HG02642 (cell line): ENCODE results near the gene GRB14.
"Not testable (repeated sequence)": the region's sequence is repeated elsewhere in the genome, so short reads cannot be mapped to it uniquely, and the experiment has no call there.

ENCODE experiments used
- ATAC-seq: cut with Tn5 transposase; IDR thresholded peaks from one replicate; pipeline ENCODE4 v1.9.1; 2021; ENCODE audit warnings: mild to moderate bottlenecking; ENCODE audit not compliant: unreplicated experiment, poor library complexity

GRB14 gene

DNA sequence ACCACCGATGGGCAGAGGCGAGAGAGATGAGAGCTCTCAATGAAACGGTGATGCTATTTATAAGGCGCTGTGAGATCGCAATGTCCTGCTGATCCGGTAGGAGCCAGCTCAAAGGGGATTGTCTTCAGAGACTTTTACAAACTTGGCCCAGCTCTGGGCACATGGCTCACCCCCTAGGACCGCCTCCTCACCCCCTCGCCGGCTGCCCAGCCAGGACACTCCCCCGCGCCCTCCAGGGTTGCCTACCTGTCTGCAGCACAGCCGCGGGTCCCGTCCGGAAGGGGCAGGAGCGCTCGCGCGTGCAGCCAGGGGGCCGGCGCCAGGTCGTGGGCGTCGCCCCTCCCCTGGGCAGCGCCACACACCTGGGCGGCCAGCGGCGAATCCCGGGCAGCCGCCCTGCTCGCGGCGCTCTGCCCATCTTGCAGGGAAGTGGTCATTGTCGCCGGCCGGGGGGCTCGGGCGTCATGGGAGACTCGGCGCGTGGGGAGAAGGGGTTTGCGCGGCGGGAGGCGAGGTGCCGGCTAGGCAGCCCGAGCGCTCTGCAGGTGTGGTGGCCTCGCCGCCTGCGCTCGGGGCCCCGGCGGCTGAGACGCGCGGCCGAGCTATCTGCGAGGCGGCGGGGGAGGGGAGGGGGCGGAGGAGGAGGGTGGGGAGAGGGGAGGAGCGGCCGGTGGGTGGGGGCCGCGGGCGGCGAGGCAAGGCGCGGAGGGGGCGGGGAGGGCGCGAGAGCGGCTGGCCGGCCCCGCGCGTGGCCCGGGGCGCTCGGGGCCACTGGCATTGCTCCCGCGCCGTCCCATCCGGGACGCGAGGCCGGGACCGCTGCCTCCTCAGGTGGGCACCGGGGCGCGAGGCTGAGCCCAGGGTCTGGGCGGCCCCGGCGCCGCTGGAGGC, at the start of gene GRB14:
GRB14 (minus strand) TSS at position 610 of the 891 bp plus-strand sequence; CDS start at position 437, 173 bp downstream.
- no peak for ATAC-seq

- no peak for ATAC-seq
Measured at GRCh38 chr2:164669291-164669690, 48.0 kb upstream of the GRB14 start.

DNA sequence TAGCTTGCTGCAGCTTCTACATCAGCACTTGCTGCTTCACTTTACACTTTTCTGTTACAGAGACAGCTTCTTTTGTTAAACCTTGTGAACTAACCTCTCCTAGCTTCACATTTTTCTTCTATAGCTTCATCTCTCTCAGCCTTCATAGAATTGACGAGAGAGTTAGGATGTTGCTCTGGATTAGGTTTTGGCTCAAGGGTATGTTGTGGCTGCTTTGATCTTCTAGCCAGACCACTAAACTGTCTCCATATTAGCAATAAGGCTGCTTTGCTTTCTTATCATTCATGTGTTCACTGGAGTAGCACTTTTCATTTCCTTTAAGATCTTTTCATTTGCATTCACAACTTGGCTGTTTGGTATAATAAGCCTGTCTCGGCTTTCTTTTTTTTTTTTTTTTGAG, 46.3 kb upstream of the GRB14 start:
- ATAC-seq: no peak

GRCh38 chr2:164664070-164664469, 42.8 kb upstream of the GRB14 start:
- ATAC-seq: no peak

GRCh38 chr2:164662868-164663631, 41.8 kb upstream of the GRB14 start:
- no peak for ATAC-seq

GRCh38 chr2:164662066-164662465, 40.8 kb upstream of the GRB14 start:
- no peak for ATAC-seq

GRCh38 chr2:164661349-164661748, 40.1 kb upstream of the GRB14 start:
- no peak for ATAC-seq

DNA sequence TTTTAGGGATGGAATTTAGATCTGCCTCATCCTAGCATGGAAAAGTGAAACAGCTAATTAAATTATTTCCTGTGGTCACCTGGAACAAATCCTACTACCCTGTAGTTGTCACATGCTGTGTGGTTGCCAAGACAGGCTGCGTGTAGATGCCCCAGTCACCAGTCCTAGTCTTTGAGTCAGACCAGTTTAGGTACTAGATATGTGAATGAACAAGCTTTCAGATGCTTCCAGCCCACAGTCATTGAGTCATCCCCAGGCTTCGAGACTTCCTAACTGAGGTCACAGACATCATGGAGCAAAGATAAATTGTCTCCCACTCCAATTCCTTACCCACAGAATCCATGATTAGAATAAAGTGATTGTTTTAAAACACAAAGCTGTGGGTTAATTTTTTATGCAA, 35.8 kb upstream of the GRB14 start:
- ATAC-seq: no peak

DNA sequence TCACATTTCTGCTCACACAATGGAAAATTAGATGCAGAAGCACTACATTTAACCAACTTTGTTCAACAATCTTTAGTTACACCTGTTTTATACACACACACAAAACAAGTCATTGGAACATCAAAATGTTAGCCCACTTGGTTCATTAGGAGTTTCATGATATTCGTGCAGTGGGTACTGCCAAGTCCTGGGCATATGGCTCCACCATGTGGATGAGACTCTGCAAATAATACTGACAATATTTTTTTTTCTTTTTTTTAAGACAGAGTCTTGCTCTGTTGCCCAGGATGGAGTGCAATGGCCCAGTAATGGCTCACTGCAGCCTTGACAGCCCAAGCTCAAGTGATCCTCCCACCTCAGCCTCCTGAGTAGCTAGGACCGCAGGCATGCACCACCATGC, 34.5 kb upstream of the GRB14 start:
- ATAC-seq: no peak

- ATAC-seq: no peak
Measured at GRCh38 chr2:164655336-164655735, 34.1 kb upstream of the GRB14 start.

DNA sequence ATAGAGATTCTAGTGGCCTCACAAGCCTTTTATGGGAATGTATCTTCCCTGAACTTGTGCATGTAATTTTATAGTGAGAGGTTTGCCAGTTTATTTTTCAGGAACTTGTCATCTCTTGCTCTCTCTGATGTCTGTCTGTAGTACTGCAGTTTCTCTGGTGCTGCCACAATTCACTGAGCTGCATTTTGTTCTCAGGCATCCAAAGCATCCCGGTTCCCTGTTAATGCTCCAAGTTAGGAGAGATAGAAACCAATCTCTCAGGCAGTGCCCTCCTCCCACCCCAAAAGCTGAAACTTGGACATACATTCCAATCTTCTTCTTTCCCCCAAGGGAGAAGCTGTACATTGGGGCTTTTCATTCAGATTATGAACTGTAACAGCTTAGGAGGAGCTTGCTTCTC, 30.1 kb upstream of the GRB14 start:
- no peak for ATAC-seq

DNA sequence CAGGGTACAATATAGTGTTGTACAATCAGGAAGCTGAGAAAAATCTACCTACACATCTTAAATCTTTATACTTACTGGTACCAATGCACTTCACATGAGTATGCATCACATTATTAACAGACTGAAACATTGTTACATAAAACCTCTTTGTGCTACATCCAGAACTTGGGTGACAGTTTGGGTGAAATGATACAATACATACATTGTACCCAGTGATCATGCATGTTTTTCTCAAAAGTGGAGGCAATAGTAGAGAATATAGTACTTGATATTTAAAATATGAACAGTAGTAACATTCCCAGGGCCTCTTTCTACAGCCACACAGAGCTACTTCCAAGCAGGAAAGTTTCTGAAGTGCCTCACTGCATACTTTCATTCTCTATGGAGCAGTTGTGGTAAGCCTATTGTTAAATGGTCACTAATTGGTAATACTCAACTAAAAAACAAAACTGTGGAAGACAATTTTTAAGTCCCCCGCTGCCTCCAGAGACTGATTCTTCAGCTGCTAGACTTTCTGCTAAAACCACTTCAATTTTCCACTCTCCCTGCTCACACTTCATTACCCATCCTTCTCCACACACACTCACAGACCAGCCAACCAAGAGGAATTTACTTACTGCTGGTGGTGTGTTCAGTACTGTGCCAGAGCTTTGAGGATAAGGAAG, 22.9 kb upstream of the GRB14 start:
- no peak for ATAC-seq

- no peak for ATAC-seq
Measured at GRCh38 chr2:164642946-164643555, 21.8 kb upstream of the GRB14 start.

GRCh38 chr2:164642268-164642667, 21.0 kb upstream of the GRB14 start:
- ATAC-seq: no peak

DNA sequence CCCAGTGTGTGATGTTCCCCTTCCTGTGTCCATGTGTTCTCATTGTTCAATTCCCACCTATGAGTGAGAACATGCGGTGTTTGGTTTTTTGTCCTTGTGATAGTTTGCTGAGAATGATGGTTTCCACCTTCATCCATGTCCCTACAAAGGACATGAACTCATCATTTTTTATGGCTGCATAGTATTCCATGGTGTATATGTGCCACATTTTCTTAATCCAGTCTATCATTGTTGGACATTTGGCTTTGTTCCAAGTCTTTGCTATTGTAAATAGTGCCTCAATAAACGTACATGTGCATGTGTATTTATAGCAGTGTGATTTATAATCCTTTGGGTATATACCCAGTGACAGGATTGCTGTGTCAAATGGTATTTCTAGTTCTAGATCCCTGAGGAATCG, 7.0 kb upstream of the GRB14 start:
- ATAC-seq: not testable (repeated sequence)

GRCh38 chr2:164625378-164625971, 4.2 kb upstream of the GRB14 start:
- ATAC-seq: no peak

- no peak for ATAC-seq
Measured at GRCh38 chr2:164624316-164624715, 3.0 kb upstream of the GRB14 start.

DNA sequence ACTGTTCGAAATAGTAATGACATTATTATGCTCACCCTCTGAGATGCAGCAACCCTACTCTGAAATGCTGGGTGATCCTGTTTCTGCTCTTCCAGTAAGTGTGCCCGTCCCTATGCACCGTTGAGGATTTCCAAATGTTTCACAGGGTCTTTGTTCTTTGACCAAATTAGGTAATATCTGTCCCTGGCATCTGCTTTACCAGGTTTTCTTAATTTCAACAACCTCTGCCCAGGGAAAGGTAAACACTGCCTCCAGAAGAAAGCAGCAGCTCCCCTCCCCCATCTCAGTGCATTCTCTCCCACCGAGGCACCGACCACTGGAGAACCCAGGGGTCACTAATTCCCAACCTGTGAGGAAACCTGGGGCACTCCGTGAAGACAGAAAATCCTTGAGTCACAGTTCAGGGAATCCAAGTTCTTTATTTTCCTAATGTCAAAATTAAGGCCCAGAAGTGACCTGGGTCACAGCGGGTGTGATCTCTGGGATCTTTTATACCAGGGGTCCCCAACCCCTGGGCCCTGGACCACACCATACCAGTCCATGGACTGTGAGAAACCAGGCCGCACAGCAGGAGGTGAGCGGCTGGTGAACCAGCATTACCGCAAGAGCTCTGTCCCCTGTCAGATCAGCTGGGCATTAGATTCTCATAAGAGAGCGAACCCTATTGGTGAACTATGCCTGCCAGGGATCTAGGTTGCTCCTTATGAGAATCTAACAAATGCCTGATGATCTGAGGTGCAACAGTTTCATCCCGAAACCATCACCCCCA, 1.2 kb upstream of the GRB14 start:
- no peak for ATAC-seq

- ATAC-seq: no peak
Measured at GRCh38 chr2:164621764-164622105, 453 bp upstream of the GRB14 start.

DNA sequence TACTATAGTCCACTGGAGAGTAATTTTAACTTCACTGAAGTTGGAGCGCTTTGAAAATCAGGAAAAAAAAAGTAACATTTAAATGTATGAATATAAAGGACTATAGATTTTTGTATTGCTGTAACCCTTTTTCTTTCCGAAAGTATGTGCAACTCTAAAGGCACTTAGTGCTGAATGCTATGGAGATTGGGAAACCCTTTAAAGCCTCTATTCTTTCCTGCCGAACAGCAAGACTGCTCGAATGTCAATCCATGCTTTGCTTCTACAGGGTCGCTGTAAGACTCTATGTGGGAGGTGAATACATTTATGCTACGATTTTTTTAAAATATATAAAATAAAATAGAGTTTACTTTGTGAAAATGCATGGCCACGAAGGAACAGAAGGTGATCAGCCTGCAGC, 825 bp downstream of the GRB14 start:
- ATAC-seq: no peak
